DMS53 treated with DMSO at 0.1 percent for 48 hours (cell line): Measurements from ENCODE around the gene LDHA.
"Not testable (repeated sequence)": the region's sequence is repeated elsewhere in the genome, so short reads cannot be mapped to it uniquely, and the experiment has no call there.

Source experiments
- DNase-seq: peaks from one replicate; lab custom pipeline; 2025; ENCODE audit not compliant: unreplicated experiment; lab: John Stamatoyannopoulos, UW

LDHA gene

GRCh38 chr11:18393581-18394274, 635 bp upstream of the LDHA start:
- no peak for DNase-seq

- DNase-seq: peak; percentile 28
Measured at GRCh38 chr11:18394928-18395734, 768 bp downstream of the LDHA start.

GRCh38 chr11:18395735-18396504, 1.6 kb downstream of the LDHA start:
- peak; percentile 98 for DNase-seq

GRCh38 chr11:18397921-18398320, 3.6 kb downstream of the LDHA start:
- DNase-seq: no peak

GRCh38 chr11:18401077-18401476, 6.7 kb downstream of the LDHA start:
- not testable (repeated sequence) for DNase-seq

- no peak for DNase-seq
Measured at GRCh38 chr11:18404062-18404461, 9.7 kb downstream of the LDHA start.

- DNase-seq: peak; percentile 69
Measured at GRCh38 chr11:18407400-18407799, 13.0 kb downstream of the LDHA start.

GRCh38 chr11:18408558-18409291, 14.4 kb downstream of the LDHA start:
- no peak for DNase-seq

- DNase-seq: no peak
Measured at GRCh38 chr11:18416459-18416858, 22.1 kb downstream of the LDHA start.

GRCh38 chr11:18419040-18419439, 24.7 kb downstream of the LDHA start:
- no peak for DNase-seq

GRCh38 chr11:18420067-18420466, 25.7 kb downstream of the LDHA start:
- no peak for DNase-seq

- DNase-seq: no peak
Measured at GRCh38 chr11:18427240-18427639, 32.9 kb downstream of the LDHA start.

GRCh38 chr11:18429332-18429731, 35.0 kb downstream of the LDHA start:
- DNase-seq: no peak

GRCh38 chr11:18438691-18439090, 44.3 kb downstream of the LDHA start:
- no peak for DNase-seq

- DNase-seq: no peak
Measured at GRCh38 chr11:18449251-18449650, 54.9 kb downstream of the LDHA start.

GRCh38 chr11:18452927-18453326, 58.6 kb downstream of the LDHA start:
- no peak for DNase-seq

GRCh38 chr11:18455686-18456372, 61.5 kb downstream of the LDHA start, which contains the start of gene LDHAL6A:
LDHAL6A (plus strand) TSS chr11:18455856; CDS start chr11:18456681, 825 bp downstream.
- DNase-seq: no peak

GRCh38 chr11:18457450-18457849, 63.1 kb downstream of the LDHA start:
- DNase-seq: peak; percentile 57
